ENCODE results near the gene KAT6B. TPM values are rescaled to one million over a fixed set of nuclear protein-coding genes. Genes with fewer than 3 reads are reported as not detected.

Gene KAT6B
- total and polyA plus RNA-seq, 11 donors: 10.4 to 61.3 (median 42.9) TPM

DNA sequence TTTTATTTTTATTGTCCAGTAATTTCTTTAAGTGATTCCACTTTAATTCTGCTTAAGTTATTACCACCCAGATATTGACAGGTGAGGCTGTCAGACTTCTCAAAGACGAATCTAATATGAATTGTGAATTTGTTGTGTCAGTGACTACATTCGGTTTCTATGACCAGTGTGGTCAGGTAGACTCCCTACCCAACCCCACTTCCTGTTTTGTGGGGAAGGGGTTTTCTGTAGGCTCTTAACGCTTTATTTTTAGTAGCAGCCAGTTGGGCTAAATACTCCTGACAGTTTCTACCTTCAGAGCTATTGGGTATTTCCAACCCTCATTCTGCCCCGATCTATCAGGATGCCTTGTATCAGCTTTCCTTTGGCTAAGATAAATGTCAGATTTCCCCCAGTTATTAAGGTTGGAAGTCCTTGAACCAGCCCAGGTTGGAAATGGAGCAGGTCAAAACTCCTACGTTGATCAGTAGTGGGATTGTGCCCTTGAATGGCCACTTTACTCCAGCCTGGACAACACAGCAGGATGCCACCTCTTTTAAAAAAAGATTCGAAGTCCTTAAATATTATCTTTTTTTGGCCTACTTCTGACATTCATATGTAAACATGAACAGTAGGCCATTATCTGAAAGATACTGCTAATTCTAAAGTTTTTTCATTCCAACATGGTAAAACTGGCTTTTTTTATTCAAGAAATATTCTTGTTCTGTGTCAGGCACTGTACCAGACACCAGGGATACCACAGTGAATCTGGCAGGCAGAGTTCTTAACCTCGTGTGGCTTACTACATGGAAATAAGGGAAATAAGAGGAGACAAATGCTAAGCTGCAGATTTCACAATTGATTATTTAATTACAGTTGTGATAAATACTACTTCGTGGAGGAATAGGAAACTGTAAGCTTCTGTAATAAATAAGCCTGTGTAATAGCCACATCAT is 151.8 kb downstream of the KAT6B start:
- intact Hi-C loops (cut with DNase I): no loop called here
- H3K9me3 ChIP-seq: no peaks in the 10 kb centered on the region
- no peak overlapping the region for H3K27ac ChIP-seq
- H3K36me3 ChIP-seq: peaks cover 0 to 79% (median 60%) of the 10 kb centered on the region in 9 donors
- DNase-seq (no peak), ATAC-seq (no peak)
- WGBS, 4 donors: 91 to 94% (median 93%) methylated on average over 8 of the region's 8 CpGs
- no peak overlapping the region for H3K4me3 ChIP-seq
- no peaks in the 10 kb centered on the region for H3K27me3 ChIP-seq
- H3K4me1 ChIP-seq: peaks cover 0 to 20% (median 9%) of the 10 kb centered on the region in 12 donors
- TF ChIP-seq POLR2A (IDR thresholded peaks at IDR 0.05) (no peak), CTCF (IDR thresholded peaks at IDR 0.05) (no peak)

DNA sequence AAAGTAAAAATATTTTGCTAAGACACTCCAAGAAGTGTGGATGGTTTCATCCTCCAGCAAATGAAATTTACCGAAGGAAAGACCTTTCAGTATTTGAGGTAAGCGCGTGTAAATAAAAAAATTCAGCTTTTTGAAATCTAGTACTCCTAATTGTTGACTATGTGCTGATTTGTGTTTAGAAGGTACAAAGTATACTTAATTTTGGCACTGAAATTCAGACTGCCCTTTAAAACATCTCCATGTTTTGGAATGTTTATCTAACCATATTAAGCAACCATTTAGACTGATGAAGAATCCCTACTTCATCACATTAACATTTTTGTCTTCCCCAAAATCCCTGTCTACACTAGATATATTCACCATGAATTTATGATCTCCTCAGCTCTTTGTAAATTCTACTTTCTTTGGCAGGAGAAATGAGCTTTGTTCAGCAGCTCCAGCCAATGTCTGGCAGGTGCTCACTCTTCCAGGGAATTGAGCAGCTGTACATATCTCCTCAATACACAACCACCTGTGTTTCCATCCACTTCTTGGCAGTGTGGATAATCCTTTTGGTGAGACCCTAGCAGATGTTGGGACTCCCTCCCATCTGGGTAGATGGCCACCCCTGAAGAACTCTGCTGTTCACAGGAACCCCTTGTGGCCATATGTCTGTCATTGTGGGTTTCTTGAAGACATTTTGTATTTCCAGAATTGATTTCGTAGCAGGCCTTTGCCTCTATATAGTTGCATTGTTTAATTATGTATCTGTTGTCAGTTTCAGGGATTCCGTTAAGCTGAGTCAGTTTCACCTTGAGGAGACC is 155.6 kb downstream of the KAT6B start:
- H3K27ac ChIP-seq: no peak overlapping the region
- TF ChIP-seq POLR2A (IDR thresholded peaks at IDR 0.05) (no peak), CTCF (IDR thresholded peaks at IDR 0.05) (no peak)
- H3K27me3 ChIP-seq: no peaks in the 10 kb centered on the region
- intact Hi-C loops (cut with DNase I): loop anchor here in 1 of 10 donors (10.0 kb wide), 1 partner anchor 157 kb away; the partner anchor contains the start of gene KAT6B
- no peaks in the 10 kb centered on the region for H3K9me3 ChIP-seq
- H3K4me3 ChIP-seq: no peak overlapping the region
- DNase-seq: no peak
- ATAC-seq: no peak
- H3K4me1 ChIP-seq: peaks cover 0 to under 1% (median 0%) of the 10 kb centered on the region in 12 donors
- peaks cover 0 to 87% (median 77%) of the 10 kb centered on the region in 9 donors for H3K36me3 ChIP-seq
- WGBS, 4 donors: 97 to 98% (median 97%) methylated on average over 5 of the region's 5 CpGs

- Histone ChIP-seq H3K27me3 (no peaks in the 10 kb centered on the region), H3K27ac (no peak overlapping the region), H3K4me1 (peaks cover 0 to 6% (median 0%) of the 10 kb centered on the region in 12 donors), H3K9me3 (no peaks in the 10 kb centered on the region), H3K4me3 (no peak overlapping the region), H3K36me3 (peaks cover 0 to 81% (median 75%) of the 10 kb centered on the region in 9 donors)
- ATAC-seq: no peak
- 87 to 93% (median 91%) methylated on average over 2 of the region's 2 CpGs for whole genome bisulfite sequencing, 4 donors
- no peak for DNase-seq
- TF ChIP-seq POLR2A (IDR thresholded peaks at IDR 0.05): no peak
- no peak for TF ChIP-seq CTCF (IDR thresholded peaks at IDR 0.05)
- intact Hi-C loops (cut with DNase I): loop anchor here in 1 of 10 donors (10.0 kb wide), 1 partner anchor 158 kb away; the partner anchor contains the start of gene KAT6B
Observed at GRCh38 chr10:74982634-74982982, 156.2 kb downstream of the KAT6B start.

DNA sequence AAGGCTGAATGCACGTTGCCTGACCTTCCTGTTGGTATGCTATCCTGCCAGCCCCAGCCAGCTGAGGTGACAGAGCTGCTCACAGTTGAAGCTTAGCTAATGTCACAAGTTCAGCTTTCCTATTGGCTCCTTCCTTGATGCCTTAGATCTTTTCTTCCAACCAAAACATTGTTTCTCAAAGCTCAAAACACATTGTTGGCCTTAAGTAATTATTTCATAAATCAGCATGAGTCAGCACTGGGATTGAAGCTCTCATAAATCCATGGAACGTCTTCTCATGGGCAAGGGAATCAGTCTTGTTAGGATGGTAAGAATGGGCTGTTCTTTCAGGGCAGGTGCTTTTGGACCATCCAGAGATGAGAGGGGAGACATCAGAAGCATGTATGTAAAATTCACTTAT is 157.0 kb downstream of the KAT6B start:
- no peaks in the 10 kb centered on the region for H3K9me3 ChIP-seq
- peaks cover 0 to 75% (median 69%) of the 10 kb centered on the region in 9 donors for H3K36me3 ChIP-seq
- H3K27ac ChIP-seq: no peak overlapping the region
- 73 to 93% (median 88%) methylated on average over 2 of the region's 2 CpGs for WGBS, 4 donors
- DNase-seq (no peak), ATAC-seq (no peak)
- H3K4me1 ChIP-seq: peaks cover 0 to 14% (median 5%) of the 10 kb centered on the region in 12 donors
- no peaks in the 10 kb centered on the region for H3K27me3 ChIP-seq
- TF ChIP-seq CTCF (IDR thresholded peaks at IDR 0.05) (no peak), POLR2A (IDR thresholded peaks at IDR 0.05) (no peak)
- intact Hi-C loops (cut with DNase I): loop anchor here in 1 of 10 donors (10.0 kb wide), 1 partner anchor 159 kb away; the partner anchor contains the start of gene KAT6B
- H3K4me3 ChIP-seq: no peak overlapping the region
